H9 (cell line): ENCODE measurements around the gene LAP3. TPM values are rescaled to one million over a fixed set of nuclear protein-coding genes. Genes with fewer than 3 reads are reported as not detected.

Experiments used
- DNase-seq: peaks from one replicate; pipeline ENCODE4 v3.0.0-alpha.2; 2017
- H2AFZ ChIP-seq: one replicate; pipeline ENCODE4 v1.6.1; 2013; ENCODE audit warnings: mild to moderate bottlenecking, low read length, control low read depth, moderate library complexity
- H2AK5ac ChIP-seq: 2 replicates; pipeline ENCODE4 v1.6.1; 2013; ENCODE audit warnings: low read length, control low read depth, mixed read lengths; ENCODE audit not compliant: insufficient read length
- H2BK120ac ChIP-seq: one replicate; pipeline ENCODE4 v1.6.1; 2013; ENCODE audit warnings: low read depth, mild to moderate bottlenecking, low read length, control low read depth, inconsistent platforms; ENCODE audit not compliant: poor library complexity, severe bottlenecking
- H2BK12ac ChIP-seq: 2 replicates; pipeline ENCODE4 v1.6.1; 2013; ENCODE audit warnings: low read length, control low read depth, mixed read lengths, low read depth; ENCODE audit not compliant: insufficient read length
- H2BK15ac ChIP-seq: 2 replicates; pipeline ENCODE4 v1.6.1; 2013; ENCODE audit warnings: low read depth, low read length, control low read depth
- H2BK20ac ChIP-seq: one replicate; pipeline ENCODE4 v1.6.1; 2013; ENCODE audit warnings: low read depth, mild to moderate bottlenecking, low read length, control low read depth, inconsistent platforms; ENCODE audit not compliant: poor library complexity, severe bottlenecking
- H2BK5ac ChIP-seq: 2 replicates; pipeline ENCODE4 v1.6.1; 2013; ENCODE audit warnings: low read length, control low read depth, mixed read lengths; ENCODE audit not compliant: insufficient read length
- H3K14ac ChIP-seq: 2 replicates; pipeline ENCODE4 v1.6.1; 2013; ENCODE audit warnings: low read length, control low read depth; ENCODE audit not compliant: insufficient read depth
- H3K18ac ChIP-seq: 2 replicates; pipeline ENCODE4 v1.6.1; 2013; ENCODE audit warnings: low read depth, mild to moderate bottlenecking, mixed read lengths, low read length, control low read depth; ENCODE audit not compliant: insufficient read length
- H3K23ac ChIP-seq: 2 replicates; pipeline ENCODE4 v1.6.1; 2013; ENCODE audit warnings: low read length, control low read depth, mixed read lengths, low read depth; ENCODE audit not compliant: insufficient read length
- H3K23me2 ChIP-seq: 2 replicates; pipeline ENCODE4 v1.6.1; 2013; ENCODE audit warnings: low read depth, mild to moderate bottlenecking, mixed read lengths, low read length, control low read depth; ENCODE audit not compliant: insufficient read length, poor library complexity, severe bottlenecking
- H3K27ac ChIP-seq: 2 replicates; pipeline ENCODE4 v1.5.1; 2013; ENCODE audit warnings: low read length, control low read depth, mixed read lengths, low read depth; ENCODE audit not compliant: insufficient read length
- H3K27me3 ChIP-seq: 2 replicates; pipeline ENCODE4 v1.6.1; 2013; ENCODE audit warnings: low read length, control low read depth, inconsistent platforms; ENCODE audit not compliant: insufficient read depth
- H3K4ac ChIP-seq: 2 replicates; pipeline ENCODE4 v1.6.1; 2013; ENCODE audit warnings: low read depth, mild to moderate bottlenecking, control low read depth, inconsistent platforms, low read length, moderate library complexity
- H3K4me1 ChIP-seq: 2 replicates; pipeline ENCODE4 v1.6.1; 2013; ENCODE audit warnings: low read length, control low read depth, inconsistent platforms; ENCODE audit not compliant: insufficient read depth
- H3K4me2 ChIP-seq: 2 replicates; pipeline ENCODE4 v1.6.1; 2013; ENCODE audit warnings: low read length, control low read depth, mixed read lengths; ENCODE audit not compliant: insufficient read length, insufficient read depth
- H3K56ac ChIP-seq: 2 replicates; pipeline ENCODE4 v1.6.1; 2013; ENCODE audit warnings: low read depth, mild to moderate bottlenecking, mixed read lengths, low read length, control low read depth; ENCODE audit not compliant: insufficient read length
- H3K79me1 ChIP-seq: 2 replicates; pipeline ENCODE4 v1.6.1; 2013; ENCODE audit warnings: low read depth, mild to moderate bottlenecking, moderate library complexity, low read length, control low read depth, inconsistent platforms; ENCODE audit not compliant: insufficient read depth, poor library complexity, severe bottlenecking
- H3K79me2 ChIP-seq: 2 replicates; pipeline ENCODE4 v1.6.1; 2013; ENCODE audit warnings: low read length, control low read depth, inconsistent platforms; ENCODE audit not compliant: insufficient read depth
- H3K9ac ChIP-seq: 2 replicates; pipeline ENCODE4 v1.6.1; 2013; ENCODE audit warnings: low read length, control low read depth, mixed read lengths; ENCODE audit not compliant: insufficient read length; ENCODE audit errors: extremely low read depth
- H3K9me3 ChIP-seq: one replicate; pipeline ENCODE4 v1.6.1; 2013; ENCODE audit warnings: low read depth, low read length, inconsistent platforms; ENCODE audit not compliant: control insufficient read depth
- H3T11ph ChIP-seq: one replicate; pipeline ENCODE4 v1.6.1; 2013; ENCODE audit warnings: mild to moderate bottlenecking, low read length, control low read depth, inconsistent platforms
- H4K20me1 ChIP-seq: one replicate; pipeline ENCODE4 v1.6.1; 2013; ENCODE audit not compliant: control insufficient read depth, insufficient read length, insufficient read depth
- H4K5ac ChIP-seq: 2 replicates; pipeline ENCODE4 v1.6.1; 2013; ENCODE audit warnings: low read depth, mild to moderate bottlenecking, mixed read lengths, low read length, control low read depth; ENCODE audit not compliant: insufficient read length
- H4K8ac ChIP-seq: replicated peaks from 2 replicates; pipeline ENCODE4 v1.6.1; 2013; ENCODE audit warnings: low read length, control low read depth, mixed read lengths, low read depth; ENCODE audit not compliant: insufficient read length
- H4K91ac ChIP-seq: 2 replicates; pipeline ENCODE4 v1.6.1; 2013; ENCODE audit warnings: low read depth, mild to moderate bottlenecking, moderate library complexity, mixed read lengths, low read length, control low read depth; ENCODE audit not compliant: insufficient read length
- H3K27ac Mint-ChIP-seq, 3 experiments: 2 replicates in 2 of 3; 3 replicates in 1 of 3; pipeline ENCODE4 v1.8.0; 2020 to 2021; ENCODE audit warnings: mixed read lengths in 3 of 3, mild to moderate bottlenecking in 1 of 3, moderate library complexity in 1 of 3
- H3K27me3 Mint-ChIP-seq: 2 replicates; pipeline ENCODE4 v1.8.0; 2021; ENCODE audit warnings: low read depth, mild to moderate bottlenecking, moderate library complexity, mixed read lengths
- H3K36me3 Mint-ChIP-seq, 3 experiments: 2 replicates in 2 of 3; 3 replicates in 1 of 3; pipeline ENCODE4 v1.8.0; 2020 to 2021; ENCODE audit warnings: low read depth in 3 of 3, mixed read lengths in 3 of 3; ENCODE audit not compliant: insufficient read depth in 1 of 3
- H3K4me1 Mint-ChIP-seq, 2 experiments: 2 replicates each; pipeline ENCODE4 v1.8.0; 2020; ENCODE audit warnings: mixed read lengths in 2 of 2
- H3K4me3 Mint-ChIP-seq, 2 experiments: 2 replicates in 1 of 2; 3 replicates in 1 of 2; pipeline ENCODE4 v1.8.0; 2020 to 2021; ENCODE audit warnings: mild to moderate bottlenecking in 2 of 2, mixed read lengths in 2 of 2, moderate library complexity in 1 of 2
- H3K9me3 Mint-ChIP-seq, 2 experiments: 2 replicates in 1 of 2; 3 replicates in 1 of 2; pipeline ENCODE4 v1.8.0; 2020; ENCODE audit warnings: mild to moderate bottlenecking in 2 of 2, mixed read lengths in 2 of 2, moderate library complexity in 1 of 2
- WGBS: extraction: QIAGEN DNeasy Blood & Tissue Kit; methylation state at CpG from one replicate; pipeline ENCODE4 v1.1.7; 2013; ENCODE audit warnings: missing lambda C conversion rate, low lambda C conversion rate, mixed read lengths; ENCODE audit not compliant: insufficient read length; ENCODE audit errors: extremely low coverage; 5-methylcytosine and 5-hydroxymethylcytosine counted together
- total RNA-seq: library from RNA; stranded (reverse); gene quantifications from 2 replicates; pipeline ENCODE4 v1.2.1, GENCODE V29; 2021
- TF ChIP-seq, protein P1 (sequence below): fragments of 200-600 bp; sonication (generic); conservative IDR thresholded peaks from 3 replicates; pipeline ENCODE4 v1.8.0; 2021; ENCODE audit warnings: antibody characterized with exemption, mild to moderate bottlenecking

Gene LAP3
- total RNA-seq, 1 experiment from 2014 or later = 53.2 TPM

DNA sequence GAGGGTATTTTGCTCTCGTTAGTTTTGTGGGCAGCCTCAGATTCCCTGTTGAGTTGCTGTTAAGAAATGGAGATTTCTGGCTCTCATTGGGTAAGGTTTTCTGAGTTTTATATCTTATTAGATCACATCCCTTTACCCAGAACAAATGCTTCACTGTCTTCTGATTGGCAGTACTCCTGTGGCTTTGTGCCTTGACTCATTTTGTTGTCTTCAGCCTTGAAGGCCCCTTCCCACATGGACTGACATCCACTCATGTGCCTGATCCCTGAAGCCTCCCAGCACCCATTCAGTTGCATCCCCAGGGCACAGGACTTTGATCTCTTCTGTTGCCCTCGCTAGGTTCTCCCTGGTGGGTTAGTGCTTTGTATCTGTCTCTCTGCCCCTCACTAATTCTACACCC, 47.8 kb downstream of the LAP3 start:
- Mint-ChIP-seq H3K36me3 (peaks cover 63 to 95% (median 91%) of the 10 kb centered on the region in 3 experiments), H3K27ac (no peak overlapping the region)

More for the DNA sequence above, 47.8 kb downstream of the LAP3 start:
- no peak overlapping the region for H2AK5ac ChIP-seq
- H2BK20ac ChIP-seq = no peak overlapping the region
- H3K27ac ChIP-seq = no peak overlapping the region
- H3K79me1 ChIP-seq = peaks cover 7% of the 10 kb centered on the region
- TF ChIP-seq, protein P1, sequence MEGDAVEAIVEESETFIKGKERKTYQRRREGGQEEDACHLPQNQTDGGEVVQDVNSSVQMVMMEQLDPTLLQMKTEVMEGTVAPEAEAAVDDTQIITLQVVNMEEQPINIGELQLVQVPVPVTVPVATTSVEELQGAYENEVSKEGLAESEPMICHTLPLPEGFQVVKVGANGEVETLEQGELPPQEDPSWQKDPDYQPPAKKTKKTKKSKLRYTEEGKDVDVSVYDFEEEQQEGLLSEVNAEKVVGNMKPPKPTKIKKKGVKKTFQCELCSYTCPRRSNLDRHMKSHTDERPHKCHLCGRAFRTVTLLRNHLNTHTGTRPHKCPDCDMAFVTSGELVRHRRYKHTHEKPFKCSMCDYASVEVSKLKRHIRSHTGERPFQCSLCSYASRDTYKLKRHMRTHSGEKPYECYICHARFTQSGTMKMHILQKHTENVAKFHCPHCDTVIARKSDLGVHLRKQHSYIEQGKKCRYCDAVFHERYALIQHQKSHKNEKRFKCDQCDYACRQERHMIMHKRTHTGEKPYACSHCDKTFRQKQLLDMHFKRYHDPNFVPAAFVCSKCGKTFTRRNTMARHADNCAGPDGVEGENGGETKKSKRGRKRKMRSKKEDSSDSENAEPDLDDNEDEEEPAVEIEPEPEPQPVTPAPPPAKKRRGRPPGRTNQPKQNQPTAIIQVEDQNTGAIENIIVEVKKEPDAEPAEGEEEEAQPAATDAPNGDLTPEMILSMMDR = no peak
- no peaks in the 10 kb centered on the region for H3K9me3 ChIP-seq
- H3K4me2 ChIP-seq = no peak overlapping the region
- H3K27me3 ChIP-seq = no peaks in the 10 kb centered on the region; the same call in 1 of the 2 replicates
- Mint-ChIP-seq H3K4me1 (no peaks in the 10 kb centered on the region), H3K4me3 (no peak overlapping the region), H3K27me3 (no peaks in the 10 kb centered on the region), H3K9me3 (no peaks in the 10 kb centered on the region)
- DNase-seq = no peak
- H3K56ac ChIP-seq = no peak overlapping the region
- H2BK120ac ChIP-seq = no peak overlapping the region
- H4K8ac ChIP-seq = no peak overlapping the region
- H3K4ac ChIP-seq = no peak overlapping the region
- no peak overlapping the region for H4K91ac ChIP-seq
- H3K23me2 ChIP-seq = no peaks in the 10 kb centered on the region
- no peak overlapping the region for H2AFZ ChIP-seq
- H3K18ac ChIP-seq = no peak overlapping the region
- no peaks in the 10 kb centered on the region for H4K20me1 ChIP-seq
- H2BK5ac ChIP-seq = no peak overlapping the region
- H3K79me2 ChIP-seq = no peaks in the 10 kb centered on the region; the same call in 1 of the 2 replicates
- H4K5ac ChIP-seq = no peak overlapping the region
- H3K23ac ChIP-seq = no peak overlapping the region
- H3K14ac ChIP-seq = no peak overlapping the region
- WGBS = no CpG with 5 or more reads among the region's 2 CpGs
- no peak overlapping the region for H2BK12ac ChIP-seq
- no peak overlapping the region for H3T11ph ChIP-seq
- H3K9ac ChIP-seq = no peak overlapping the region
- H3K4me1 ChIP-seq = no peaks in the 10 kb centered on the region
- no peak overlapping the region for H2BK15ac ChIP-seq
